Esophagus squamous epithelium (tissue), 4 donors: Measurements from ENCODE around the gene MRPL52.

Experiments
- POLR2A ChIP-seq, 4 donors: fragments of 450-650 bp; IDR thresholded peaks; one replicate each; pipeline ENCODE4 v1.6.1; 2017; ENCODE audit warnings: antibody characterized with exemption in 4 of 4, mild to moderate bottlenecking in 4 of 4, moderate library complexity in 3 of 4
- TF ChIP-seq, protein P1 (sequence below), 6 experiments: fragments of 450-650 bp in 4 of 6; fragments of 200-600 bp in 2 of 6; sonication (generic) in 2 of 6; IDR thresholded peaks; one replicate each; pipeline ENCODE4 v1.5.1; 2016 to 2019; ENCODE audit warnings: antibody characterized with exemption in 6 of 6, mild to moderate bottlenecking in 4 of 6, moderate library complexity in 4 of 6

DNA sequence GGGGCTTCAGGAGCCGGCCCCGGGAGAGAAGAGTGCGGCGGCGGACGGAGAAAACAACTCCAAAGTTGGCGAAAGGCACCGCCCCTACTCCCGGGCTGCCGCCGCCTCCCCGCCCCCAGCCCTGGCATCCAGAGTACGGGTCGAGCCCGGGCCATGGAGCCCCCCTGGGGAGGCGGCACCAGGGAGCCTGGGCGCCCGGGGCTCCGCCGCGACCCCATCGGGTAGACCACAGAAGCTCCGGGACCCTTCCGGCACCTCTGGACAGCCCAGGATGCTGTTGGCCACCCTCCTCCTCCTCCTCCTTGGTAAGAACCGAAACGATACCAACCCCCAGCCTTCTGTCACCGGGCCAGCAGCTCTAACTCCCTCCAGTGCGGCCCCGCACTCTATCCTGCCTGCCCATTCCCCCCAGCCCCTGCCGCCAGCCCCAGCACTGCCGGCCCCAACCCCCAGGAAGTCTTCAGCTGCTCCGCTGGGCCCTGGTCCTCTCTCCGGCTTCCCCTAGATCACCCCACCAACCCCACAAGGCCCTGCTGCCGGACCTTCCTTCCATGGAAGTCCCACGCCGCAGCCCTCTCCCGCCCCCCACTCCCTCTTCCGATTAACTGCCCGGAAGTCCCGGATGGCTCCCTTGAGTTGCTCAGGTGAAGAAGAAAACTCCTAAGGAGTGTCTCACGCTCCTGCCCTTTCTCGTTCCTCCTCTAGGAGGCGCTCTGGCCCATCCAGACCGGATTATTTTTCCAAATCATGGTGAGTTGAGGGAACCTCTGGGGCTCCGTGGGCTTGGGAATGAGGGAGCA, 42.5 kb downstream of the MRPL52 start:
- TF ChIP-seq, protein P1, sequence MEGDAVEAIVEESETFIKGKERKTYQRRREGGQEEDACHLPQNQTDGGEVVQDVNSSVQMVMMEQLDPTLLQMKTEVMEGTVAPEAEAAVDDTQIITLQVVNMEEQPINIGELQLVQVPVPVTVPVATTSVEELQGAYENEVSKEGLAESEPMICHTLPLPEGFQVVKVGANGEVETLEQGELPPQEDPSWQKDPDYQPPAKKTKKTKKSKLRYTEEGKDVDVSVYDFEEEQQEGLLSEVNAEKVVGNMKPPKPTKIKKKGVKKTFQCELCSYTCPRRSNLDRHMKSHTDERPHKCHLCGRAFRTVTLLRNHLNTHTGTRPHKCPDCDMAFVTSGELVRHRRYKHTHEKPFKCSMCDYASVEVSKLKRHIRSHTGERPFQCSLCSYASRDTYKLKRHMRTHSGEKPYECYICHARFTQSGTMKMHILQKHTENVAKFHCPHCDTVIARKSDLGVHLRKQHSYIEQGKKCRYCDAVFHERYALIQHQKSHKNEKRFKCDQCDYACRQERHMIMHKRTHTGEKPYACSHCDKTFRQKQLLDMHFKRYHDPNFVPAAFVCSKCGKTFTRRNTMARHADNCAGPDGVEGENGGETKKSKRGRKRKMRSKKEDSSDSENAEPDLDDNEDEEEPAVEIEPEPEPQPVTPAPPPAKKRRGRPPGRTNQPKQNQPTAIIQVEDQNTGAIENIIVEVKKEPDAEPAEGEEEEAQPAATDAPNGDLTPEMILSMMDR (IDR thresholded peaks at IDR 0.05), result peak; percentile 93 to 99 (median 98)
- TF ChIP-seq POLR2A (IDR thresholded peaks at IDR 0.05), result peak in 1 of 4 donors; percentile 32
